GM12801 (cell line): ENCODE measurements around the gene CCR9.

Source experiments
- TF ChIP-seq, protein P1 (sequence below): IDR thresholded peaks from one replicate; pipeline ENCODE4 v1.5.1; 2011; ENCODE audit warnings: control low read depth; ENCODE audit not compliant: insufficient read length; ENCODE audit errors: extremely low read depth

The CCR9 gene

DNA sequence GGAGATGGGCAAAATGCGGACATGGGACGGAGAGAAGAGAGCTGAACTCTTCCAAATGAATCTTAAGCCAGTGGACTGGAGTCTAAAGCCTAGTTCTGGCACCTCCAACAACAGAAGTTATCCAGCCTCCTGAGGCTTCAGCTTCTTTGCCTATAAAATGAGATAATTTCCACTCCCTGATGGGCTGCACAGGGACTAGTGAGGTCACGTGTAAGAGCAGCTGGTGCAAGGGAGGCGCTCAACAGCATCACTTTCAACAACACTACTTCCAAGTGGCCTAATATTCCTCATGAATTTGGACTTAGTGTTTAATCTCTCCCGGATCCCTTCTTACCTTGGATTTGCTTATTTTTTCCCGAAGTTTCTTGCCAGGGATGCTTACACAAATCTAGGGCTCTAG lies 65.6 kb downstream of the CCR9 start:
- TF ChIP-seq, protein P1, sequence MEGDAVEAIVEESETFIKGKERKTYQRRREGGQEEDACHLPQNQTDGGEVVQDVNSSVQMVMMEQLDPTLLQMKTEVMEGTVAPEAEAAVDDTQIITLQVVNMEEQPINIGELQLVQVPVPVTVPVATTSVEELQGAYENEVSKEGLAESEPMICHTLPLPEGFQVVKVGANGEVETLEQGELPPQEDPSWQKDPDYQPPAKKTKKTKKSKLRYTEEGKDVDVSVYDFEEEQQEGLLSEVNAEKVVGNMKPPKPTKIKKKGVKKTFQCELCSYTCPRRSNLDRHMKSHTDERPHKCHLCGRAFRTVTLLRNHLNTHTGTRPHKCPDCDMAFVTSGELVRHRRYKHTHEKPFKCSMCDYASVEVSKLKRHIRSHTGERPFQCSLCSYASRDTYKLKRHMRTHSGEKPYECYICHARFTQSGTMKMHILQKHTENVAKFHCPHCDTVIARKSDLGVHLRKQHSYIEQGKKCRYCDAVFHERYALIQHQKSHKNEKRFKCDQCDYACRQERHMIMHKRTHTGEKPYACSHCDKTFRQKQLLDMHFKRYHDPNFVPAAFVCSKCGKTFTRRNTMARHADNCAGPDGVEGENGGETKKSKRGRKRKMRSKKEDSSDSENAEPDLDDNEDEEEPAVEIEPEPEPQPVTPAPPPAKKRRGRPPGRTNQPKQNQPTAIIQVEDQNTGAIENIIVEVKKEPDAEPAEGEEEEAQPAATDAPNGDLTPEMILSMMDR, result no peak

DNA sequence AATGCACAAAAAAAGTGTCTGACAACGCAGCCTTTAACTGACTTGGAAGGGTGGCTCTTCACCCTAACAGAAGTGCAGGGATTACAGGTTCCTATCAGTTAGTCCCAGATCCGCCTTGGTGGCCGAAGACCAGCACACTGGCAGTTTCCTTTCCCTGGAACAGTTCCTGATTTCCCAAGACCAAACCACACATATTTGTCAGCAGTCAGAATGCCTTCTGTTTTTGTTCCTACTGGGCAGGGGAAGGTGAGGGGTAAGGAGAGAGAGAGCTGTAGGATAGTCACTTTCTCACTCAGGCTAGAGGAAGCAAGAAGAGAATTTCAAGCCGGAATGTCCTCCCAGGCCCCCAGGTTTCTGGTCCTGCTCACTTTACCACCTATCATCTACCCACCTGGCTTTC lies 66.1 kb downstream of the CCR9 start:
- TF ChIP-seq, protein P1, result no peak
